CD14-positive monocyte (primary cell): Measurements from ENCODE around the gene LCE3B. TPM values are rescaled to one million over a fixed set of nuclear protein-coding genes. Genes with fewer than 3 reads are reported as not detected.

Experiments used
- DNase-seq, 3 donors: peaks; one replicate each; pipeline ENCODE4 v3.0.0-alpha.2; 2011 to 2022
- H2AFZ ChIP-seq: 2 replicates; pipeline ENCODE4 v1.6.0; 2012; ENCODE audit warnings: mild to moderate bottlenecking, low read depth, low read length, inconsistent platforms; ENCODE audit not compliant: insufficient read depth, poor library complexity, severe bottlenecking
- H3K27ac ChIP-seq, 2 donors: 1 replicate in 1 of 2; 2 replicates in 1 of 2; pipeline ENCODE4 v1.5.1; 2012 to 2013; ENCODE audit warnings: low read length in 2 of 2, control low read depth in 1 of 2, inconsistent platforms in 1 of 2, low read depth in 1 of 2, mild to moderate bottlenecking in 1 of 2
- H3K27me3 ChIP-seq, 2 donors: one replicate each; pipeline versions ENCODE4 v1.6.0 to v1.6.1; 2011 to 2013; ENCODE audit warnings: low read length in 2 of 2; ENCODE audit not compliant: control insufficient read depth in 2 of 2, insufficient read depth in 2 of 2
- H3K36me3 ChIP-seq, 2 donors: replicated peaks in 1 of 2; 1 replicate in 1 of 2; 2 replicates in 1 of 2; pipeline versions ENCODE4 v1.5.1 to v1.6.1; 2012 to 2013; ENCODE audit warnings: low read length in 2 of 2, control low read depth in 1 of 2, inconsistent platforms in 1 of 2, mild to moderate bottlenecking in 1 of 2; ENCODE audit not compliant: insufficient read depth in 2 of 2, control insufficient read depth in 1 of 2
- H3K4me1 ChIP-seq, 2 donors: 1 replicate in 1 of 2; 2 replicates in 1 of 2; pipeline versions ENCODE4 v1.5.1 to v1.6.1; 2012 to 2013; ENCODE audit warnings: low read length in 2 of 2, control low read depth in 1 of 2, inconsistent platforms in 1 of 2, mild to moderate bottlenecking in 1 of 2, moderate library complexity in 1 of 2; ENCODE audit not compliant: insufficient read depth in 2 of 2, control insufficient read depth in 1 of 2
- H3K4me2 ChIP-seq: replicated peaks from 2 replicates; pipeline ENCODE3; 2012; ENCODE audit warnings: low read length, moderate library complexity, mild to moderate bottlenecking; ENCODE audit not compliant: poor library complexity, severe bottlenecking; ENCODE audit errors: extremely low read depth
- H3K4me3 ChIP-seq, 3 experiments: fragments of 200-600 bp in 1 of 3; sonication (generic) in 1 of 3; replicated peaks in 1 of 3; 1 replicate in 2 of 3; 2 replicates in 1 of 3; pipeline ENCODE4 v1.5.1; 2011 to 2013; ENCODE audit warnings: low read length in 3 of 3, mild to moderate bottlenecking in 3 of 3, control low read depth in 2 of 3, low read depth in 2 of 3, inconsistent platforms in 1 of 3, moderate library complexity in 1 of 3
- H3K79me2 ChIP-seq: 2 replicates; pipeline ENCODE4 v1.6.0; 2012; ENCODE audit warnings: mild to moderate bottlenecking, control low read depth, inconsistent platforms, low read length, moderate library complexity; ENCODE audit not compliant: insufficient read depth
- H3K9ac ChIP-seq: 2 replicates; pipeline ENCODE4 v1.6.0; 2017; ENCODE audit warnings: low read length, mild to moderate bottlenecking; ENCODE audit not compliant: insufficient read depth, poor library complexity, severe bottlenecking
- H3K9me3 ChIP-seq, 2 donors: replicated peaks in 1 of 2; 1 replicate in 1 of 2; 2 replicates in 1 of 2; pipeline versions ENCODE4 v1.5.1 to v1.6.1; 2012 to 2013; ENCODE audit warnings: low read length in 2 of 2, control low read depth in 1 of 2; ENCODE audit not compliant: control insufficient read depth in 1 of 2, insufficient read depth in 1 of 2
- H4K20me1 ChIP-seq: 2 replicates; pipeline ENCODE4 v1.6.0; 2012; ENCODE audit warnings: mild to moderate bottlenecking, low read length, control low read depth, moderate library complexity; ENCODE audit not compliant: insufficient read depth
- H3K27ac Mint-ChIP-seq, 7 donors: one replicate each; pipeline ENCODE4 v1.8.0; 2020; ENCODE audit warnings: mild to moderate bottlenecking in 7 of 7, mixed read lengths in 7 of 7, moderate library complexity in 6 of 7, inconsistent platforms in 2 of 7
- H3K27me3 Mint-ChIP-seq, 3 donors: one replicate each; pipeline ENCODE4 v1.8.0; 2021 to 2022; ENCODE audit warnings: low read depth in 3 of 3, mild to moderate bottlenecking in 3 of 3, mixed read lengths in 3 of 3, moderate library complexity in 3 of 3, inconsistent platforms in 1 of 3
- H3K36me3 Mint-ChIP-seq, 2 donors: one replicate each; pipeline ENCODE4 v1.8.0; 2020; ENCODE audit warnings: mixed read lengths in 2 of 2, inconsistent platforms in 1 of 2, mild to moderate bottlenecking in 1 of 2
- H3K4me1 Mint-ChIP-seq: one replicate; pipeline ENCODE4 v1.8.0; 2020; ENCODE audit warnings: mild to moderate bottlenecking, mixed read lengths
- H3K4me3 Mint-ChIP-seq, 2 donors: one replicate each; pipeline ENCODE4 v1.8.0; 2020; ENCODE audit warnings: mild to moderate bottlenecking in 2 of 2, mixed read lengths in 2 of 2, moderate library complexity in 1 of 2
- H3K9me3 Mint-ChIP-seq, 7 donors: one replicate each; pipeline ENCODE4 v1.8.0; 2020 to 2022; ENCODE audit warnings: mixed read lengths in 7 of 7, mild to moderate bottlenecking in 6 of 7, moderate library complexity in 6 of 7, inconsistent platforms in 2 of 7
- WGBS: methylation state at CpG from one replicate; pipeline ENCODE4 v1.1.5; 2013; ENCODE audit warnings: missing lambda C conversion rate; ENCODE audit not compliant: insufficient coverage; 5-methylcytosine and 5-hydroxymethylcytosine counted together
- intact Hi-C, 2 donors: fragments of 100-400 bp; cut with micrococcal nuclease; formaldehyde crosslinking; loops; one replicate each; pipeline versions ENCODE4 v1.15.0 to v1.15.1; 2023
- polyA plus RNA-seq, 3 donors: library from polyadenylated mRNA; depleted of rRNA in 1 of 3; unstranded in 2 of 3; stranded (reverse) in 1 of 3; fragments of 300-500 nt in 2 of 3; fragments of >200 nt in 1 of 3; fragmentation: Illumina TruSeq in 2 of 3; gene quantifications; 1 replicate in 2 of 3; 2 replicates in 1 of 3; pipeline ENCODE4 v1.2.3, GENCODE V29; 2012 to 2021
- TF ChIP-seq, protein P1 (sequence below): fragments of 200-600 bp; IDR thresholded peaks from one replicate; pipeline ENCODE4 v1.8.0; 2022; ENCODE audit warnings: antibody characterized with exemption, mild to moderate bottlenecking

The LCE3B gene
- polyA plus RNA-seq, 3 donors, result not detected

- 55% methylated on average over 2 of the region's 10 CpGs for WGBS
- Histone ChIP-seq H2AFZ (peak overlapping the region; percentile 26), H3K27me3 (no peaks in the 10 kb centered on the region), H3K79me2 (no peaks in the 10 kb centered on the region), H3K9ac (no peak overlapping the region), H3K4me3 (no peak overlapping the region), H3K4me2 (no peak overlapping the region), H4K20me1 (no peaks in the 10 kb centered on the region), H3K9me3 (no peaks in the 10 kb centered on the region), H3K27ac (no peak overlapping the region), H3K4me1 (no peaks in the 10 kb centered on the region), H3K36me3 (no peaks in the 10 kb centered on the region)
- peaks cover 3% of the 10 kb centered on the region for H3K4me1 Mint-ChIP-seq
- DNase-seq, result peak; percentile 11 to 31 (median 22)
- TF ChIP-seq, protein P1, sequence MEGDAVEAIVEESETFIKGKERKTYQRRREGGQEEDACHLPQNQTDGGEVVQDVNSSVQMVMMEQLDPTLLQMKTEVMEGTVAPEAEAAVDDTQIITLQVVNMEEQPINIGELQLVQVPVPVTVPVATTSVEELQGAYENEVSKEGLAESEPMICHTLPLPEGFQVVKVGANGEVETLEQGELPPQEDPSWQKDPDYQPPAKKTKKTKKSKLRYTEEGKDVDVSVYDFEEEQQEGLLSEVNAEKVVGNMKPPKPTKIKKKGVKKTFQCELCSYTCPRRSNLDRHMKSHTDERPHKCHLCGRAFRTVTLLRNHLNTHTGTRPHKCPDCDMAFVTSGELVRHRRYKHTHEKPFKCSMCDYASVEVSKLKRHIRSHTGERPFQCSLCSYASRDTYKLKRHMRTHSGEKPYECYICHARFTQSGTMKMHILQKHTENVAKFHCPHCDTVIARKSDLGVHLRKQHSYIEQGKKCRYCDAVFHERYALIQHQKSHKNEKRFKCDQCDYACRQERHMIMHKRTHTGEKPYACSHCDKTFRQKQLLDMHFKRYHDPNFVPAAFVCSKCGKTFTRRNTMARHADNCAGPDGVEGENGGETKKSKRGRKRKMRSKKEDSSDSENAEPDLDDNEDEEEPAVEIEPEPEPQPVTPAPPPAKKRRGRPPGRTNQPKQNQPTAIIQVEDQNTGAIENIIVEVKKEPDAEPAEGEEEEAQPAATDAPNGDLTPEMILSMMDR, result peak; percentile 79
- H3K36me3 Mint-ChIP-seq, result no peaks in the 10 kb centered on the region
- H3K4me3 Mint-ChIP-seq, result peak overlapping the region in 1 of 2 donors; percentile 17
- no peaks in the 10 kb centered on the region for H3K9me3 Mint-ChIP-seq
- H3K27me3 Mint-ChIP-seq, result peaks cover 6 to 14% (median 12%) of the 10 kb centered on the region in 3 donors
- H3K27ac Mint-ChIP-seq, result peak overlapping the region in 1 of 7 donors; percentile 31
- intact Hi-C loops, result no loop called here
These were observed 40.5 kb downstream of the LCE3B start for GRCh38 chr1:152654110-152654509.

- Histone ChIP-seq H3K4me3 (no peak overlapping the region), H3K27me3 (no peaks in the 10 kb centered on the region), H3K4me1 (no peaks in the 10 kb centered on the region), H3K79me2 (no peaks in the 10 kb centered on the region), H2AFZ (no peak overlapping the region), H4K20me1 (no peaks in the 10 kb centered on the region), H3K36me3 (no peaks in the 10 kb centered on the region), H3K9ac (no peak overlapping the region), H3K9me3 (no peaks in the 10 kb centered on the region), H3K4me2 (no peak overlapping the region), H3K27ac (no peak overlapping the region)
- no CpG with 5 or more reads among the region's 2 CpGs for WGBS
- H3K27ac Mint-ChIP-seq, result no peak overlapping the region
- H3K4me3 Mint-ChIP-seq, result no peak overlapping the region
- DNase-seq, result no peak
- intact Hi-C loops, result no loop called here
- H3K27me3 Mint-ChIP-seq, result peaks cover 5 to 8% (median 7%) of the 10 kb centered on the region in 3 donors
- no peaks in the 10 kb centered on the region for H3K9me3 Mint-ChIP-seq
- no peaks in the 10 kb centered on the region for H3K36me3 Mint-ChIP-seq
- H3K4me1 Mint-ChIP-seq, result peaks cover 3% of the 10 kb centered on the region
- TF ChIP-seq, protein P1, result no peak
These were observed 42.8 kb downstream of the LCE3B start for GRCh38 chr1:152656459-152656858.
